ENCODE results near the gene TNS1. TPM values are rescaled to one million over a fixed set of nuclear protein-coding genes. Genes with fewer than 3 reads are reported as not detected.

The TNS1 gene
- total and polyA plus RNA-seq, 2 donors (not counting 1 experiment from before 2014, with no cell fraction given), result 0.10 to 0.86 TPM

- peaks cover 3% of the 10 kb centered on the region for H3K27me3 Mint-ChIP-seq
- H3K4me3 Mint-ChIP-seq, result no peak overlapping the region
- WGBS (ENCODE audit: insufficient coverage), result 100% methylated on average over 1 of the region's 1 CpG
Observed at GRCh38 chr2:218031261-218031660, 28.5 kb upstream of the TNS1 start.

More at GRCh38 chr2:218031261-218031660, 28.5 kb upstream of the TNS1 start:
- no peak overlapping the region for H3K9ac ChIP-seq (ENCODE audit: low read length)
- no peak overlapping the region for H3K27ac ChIP-seq (ENCODE audit: low read length in 2 of 2)
- no peak overlapping the region for H3K27ac Mint-ChIP-seq
- H3K4me2 ChIP-seq (replicated peaks; ENCODE audit: low read depth, low read length, poor library complexity, severe bottlenecking), result no peak overlapping the region
- CTCF ChIA-PET, result no interaction called here
- ATAC-seq (ENCODE audit: low read depth) (no peak), DNase-seq (no peak)
- no peaks in the 10 kb centered on the region for H3K9me3 ChIP-seq (ENCODE audit: control extremely low read depth in 1 of 3, control insufficient read depth in 2 of 3, insufficient read depth in 1 of 3, low read length in 2 of 3)
- intact Hi-C loops (cut with micrococcal nuclease), result no loop called here
- POLR2A ChIA-PET, result no interaction called here
- peaks cover 0 to 7% (median 2%) of the 10 kb centered on the region in 4 experiments for H3K27me3 ChIP-seq (replicated peaks in 1 of 4; ENCODE audit: control extremely low read depth in 1 of 4, control insufficient read depth in 3 of 4, insufficient read depth in 4 of 4, low read length in 3 of 4)
- H3K4me1 Mint-ChIP-seq, result peaks cover 9% of the 10 kb centered on the region
- no peaks in the 10 kb centered on the region for H3K9me3 Mint-ChIP-seq (ENCODE audit: insufficient read depth)
- no peak overlapping the region for H2AFZ ChIP-seq (ENCODE audit: insufficient read depth, low read depth, low read length, poor library complexity, severe bottlenecking)
- TF ChIP-seq CTCF (IDR thresholded peaks at IDR 0.05) (no peak), EZH2 (IDR thresholded peaks at IDR 0.05; ENCODE audit: borderline replicate concordance, insufficient read depth, low read depth, low read length, poor library complexity, severe bottlenecking) (no peak)
- H3K4me1 ChIP-seq (ENCODE audit: control insufficient read depth in 2 of 2, insufficient read depth in 2 of 2, low read length in 2 of 2), result peaks cover 6 to 16% of the 10 kb centered on the region in 2 donors
- no peaks in the 10 kb centered on the region for H3K36me3 ChIP-seq (replicated peaks in 1 of 2; ENCODE audit: control extremely low read depth in 1 of 2, control insufficient read depth in 1 of 2, extremely low read depth in 1 of 2, insufficient read depth in 2 of 2, low read length in 1 of 2)
- H3K79me2 ChIP-seq (ENCODE audit: control insufficient read depth, insufficient read depth, low read length), result no peaks in the 10 kb centered on the region
- no peaks in the 10 kb centered on the region for H4K20me1 ChIP-seq (ENCODE audit: control insufficient read depth, insufficient read depth, low read length, poor library complexity, severe bottlenecking)
- no peak overlapping the region for H3K4me3 ChIP-seq (ENCODE audit: control extremely low read depth in 1 of 5, extremely low read depth in 1 of 5, insufficient read depth in 1 of 5, low read depth in 2 of 5, low read length in 4 of 5)

Data from B cell (primary cell).